ENCODE data around the gene GRID1.

DNA sequence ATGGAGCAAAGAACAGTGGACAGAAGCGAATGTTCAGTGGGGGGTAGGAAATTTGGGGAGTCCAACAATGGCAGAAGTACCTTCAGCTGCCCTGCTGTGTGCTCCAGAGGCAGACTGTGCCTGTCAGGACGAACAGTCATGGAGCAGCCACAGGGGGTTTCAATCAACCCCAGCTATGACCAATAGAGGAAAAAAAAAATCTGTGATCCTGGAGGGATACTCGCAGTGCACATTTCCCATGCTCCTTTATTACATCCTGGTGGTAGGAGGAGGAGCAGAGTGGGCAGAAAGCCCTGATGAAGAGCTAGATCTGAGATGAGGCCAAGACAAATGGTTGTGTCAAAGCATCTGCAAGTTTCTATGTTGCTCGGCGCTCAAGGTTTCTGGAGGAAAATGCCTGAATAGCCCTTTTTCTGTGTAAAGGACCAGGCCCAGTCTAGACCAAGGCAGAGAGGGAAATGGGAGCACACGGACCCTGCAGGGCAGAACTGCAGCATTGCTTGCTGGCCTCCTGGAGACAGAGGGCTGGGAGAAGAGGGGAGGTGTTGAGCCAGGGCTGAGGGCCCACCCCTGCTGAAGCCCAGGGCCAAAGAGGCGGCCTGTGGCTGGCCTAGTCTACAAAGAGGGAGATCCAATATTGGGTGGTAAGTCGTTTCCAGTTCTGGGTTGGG lies 201.5 kb downstream of the GRID1 start:
- TF ChIP-seq POLR2AphosphoS5 (IDR thresholded peaks at IDR 0.05; ENCODE audit: borderline replicate concordance, low read depth, low read length) (no peak), FOXP2 (optimal IDR thresholded peaks at IDR 0.05; ENCODE audit: control extremely low read depth, extremely low read length, insufficient read depth) (no peak)
